NCI-H1417 treated with DMSO at 0.1 percent for 48 hours (cell line): ENCODE data around the gene CPM.

Experiments used
- DNase-seq: peaks from one replicate; lab custom pipeline; 2025; lab: John Stamatoyannopoulos, UW

Gene CPM

GRCh38 chr12:68932961-68933893 lies at the start of gene CPM:
TSS of gene CPM (minus strand) at chr12:68933171. CDS start at chr12:68932837, 334 bp downstream.
- DNase-seq = no peak

GRCh38 chr12:68981516-68981915 lies 48.5 kb upstream of the CPM start:
- DNase-seq = no peak

- DNase-seq = no peak
Measured at GRCh38 chr12:68980476-68981212, 47.7 kb upstream of the CPM start.

DNA sequence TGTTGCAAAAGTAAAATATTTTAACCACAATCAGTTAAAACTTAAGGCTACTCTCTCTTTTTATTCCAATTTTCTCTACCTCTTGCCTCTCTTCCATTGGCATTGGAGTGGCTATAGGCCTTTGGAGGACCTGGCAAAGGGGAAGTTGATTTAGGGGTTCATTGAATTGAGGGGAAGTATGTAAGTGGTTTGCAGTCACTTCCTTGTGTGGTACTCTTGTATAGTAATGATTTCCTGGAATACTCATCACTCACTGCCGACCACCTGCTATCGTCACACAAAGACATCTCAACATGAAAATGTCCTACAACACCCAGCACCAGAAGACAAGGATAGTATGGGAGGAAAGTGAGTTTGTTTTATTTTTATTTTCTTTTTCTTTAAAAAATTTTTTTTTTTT lies 45.7 kb upstream of the CPM start:
- no peak for DNase-seq

DNA sequence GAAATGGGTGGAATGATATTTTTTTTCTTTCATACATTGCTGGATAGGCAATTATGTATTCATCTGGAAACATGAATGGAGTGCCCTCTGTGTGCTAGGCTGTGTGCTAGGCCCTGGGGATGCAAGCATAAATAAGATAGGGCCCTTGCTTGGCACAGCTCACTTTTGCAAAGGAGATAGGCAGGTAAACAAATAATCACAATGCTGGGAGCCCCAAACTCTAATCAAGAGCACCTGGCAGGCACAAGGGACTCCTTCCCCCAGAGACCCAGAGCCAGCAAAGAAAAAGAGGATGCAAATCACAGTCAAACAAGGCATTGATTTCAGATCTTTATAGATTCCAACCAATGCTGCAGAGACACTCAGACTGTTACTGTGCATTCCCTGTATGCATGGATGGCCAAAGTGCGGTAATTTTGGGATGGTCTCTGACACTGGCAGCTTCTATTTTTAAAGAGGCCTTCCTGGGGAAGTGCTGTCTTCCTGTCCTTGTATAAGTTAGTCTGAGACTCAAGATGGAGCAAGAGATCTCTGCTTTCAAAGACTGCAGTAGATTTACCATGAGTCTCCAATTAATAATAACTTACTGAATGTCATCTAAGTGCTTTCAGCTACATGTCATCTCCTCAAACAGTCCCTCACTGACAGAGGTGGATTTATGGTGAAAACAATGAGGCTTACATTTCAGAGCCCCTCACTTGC lies 45.1 kb upstream of the CPM start:
- DNase-seq = no peak

DNA sequence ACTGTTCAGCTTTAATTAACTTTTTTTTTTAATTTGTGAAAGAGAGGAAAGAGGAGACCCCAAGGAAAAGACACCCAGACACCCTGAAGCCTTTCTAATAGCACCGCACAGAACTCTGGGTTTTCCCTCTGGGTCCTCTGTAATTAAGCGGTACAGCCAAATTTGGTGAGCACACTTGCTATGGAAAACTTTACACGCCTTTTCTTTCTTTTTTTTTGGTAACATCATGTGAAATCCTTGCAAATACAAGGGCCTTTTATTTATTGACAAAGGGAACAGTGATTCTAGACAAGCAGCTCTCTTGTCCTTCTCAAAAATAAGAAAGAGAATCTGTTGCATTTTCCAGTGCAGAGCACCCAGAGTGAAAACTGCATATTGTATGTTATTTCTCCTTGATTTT lies 44.4 kb upstream of the CPM start:
- no peak for DNase-seq

GRCh38 chr12:68976395-68976841 lies 43.4 kb upstream of the CPM start:
- no peak for DNase-seq

GRCh38 chr12:68975811-68976210 lies 42.8 kb upstream of the CPM start:
- DNase-seq = no peak

DNA sequence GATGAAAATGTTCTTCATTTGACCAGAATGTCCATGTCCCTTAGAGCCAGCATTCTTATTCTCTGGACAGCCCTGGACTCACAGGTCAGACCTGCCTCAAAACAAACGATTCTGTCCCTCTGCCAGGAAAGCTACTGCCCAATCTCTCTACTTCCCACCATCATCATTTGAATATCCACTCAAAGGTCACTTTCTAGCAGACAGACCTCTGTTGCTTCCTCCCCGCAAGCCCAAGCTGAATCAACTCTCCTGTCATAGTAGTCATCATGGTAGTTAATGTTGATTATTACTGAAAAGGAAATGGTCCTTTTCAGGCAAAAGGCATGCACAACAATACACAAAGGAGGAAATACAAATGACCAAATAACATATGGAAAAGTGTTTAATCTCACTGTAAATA lies 39.6 kb upstream of the CPM start:
- DNase-seq = no peak

GRCh38 chr12:68971404-68971803 lies 38.4 kb upstream of the CPM start:
- DNase-seq = no peak

DNA sequence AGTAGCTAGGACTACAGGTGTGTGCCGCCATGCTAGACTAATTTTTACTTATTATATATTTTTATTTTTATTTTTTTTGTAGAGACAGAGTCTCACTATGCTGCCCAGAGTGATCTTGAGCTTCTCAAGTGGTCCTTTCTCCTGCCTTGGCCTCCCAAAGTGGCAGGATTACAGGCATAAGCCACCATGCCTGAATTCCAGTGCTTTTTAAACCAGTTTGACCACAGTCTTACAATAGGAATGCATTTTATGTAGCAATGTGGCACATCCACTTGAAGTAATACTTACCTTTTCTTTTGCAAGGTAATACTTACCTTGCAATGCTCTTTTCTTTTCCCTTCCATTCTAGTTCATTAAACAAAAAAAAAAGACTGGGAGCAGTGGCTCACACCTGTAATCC lies 38.0 kb upstream of the CPM start:
- no peak for DNase-seq

GRCh38 chr12:68970306-68970705 lies 37.3 kb upstream of the CPM start:
- no peak for DNase-seq

DNA sequence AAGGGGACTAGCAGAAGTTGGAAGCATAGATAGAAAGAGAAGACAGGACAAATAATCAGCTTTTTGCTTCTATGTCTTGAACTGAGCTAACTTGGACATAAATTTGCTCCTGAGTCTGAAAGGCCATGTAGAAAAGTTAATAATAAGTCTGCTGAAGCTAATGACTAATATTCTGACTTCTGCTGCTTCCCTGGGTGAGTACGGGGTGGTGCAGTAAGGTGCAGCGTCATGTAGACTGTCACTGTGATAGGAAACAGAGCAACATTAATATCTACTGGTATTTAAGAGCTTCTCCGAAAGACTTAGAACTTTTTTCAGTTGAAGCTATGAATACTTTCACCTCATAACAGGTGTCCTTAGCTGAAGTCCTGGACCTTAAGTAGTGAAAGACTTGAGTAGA lies 34.1 kb upstream of the CPM start:
- DNase-seq = no peak

- no peak for DNase-seq
Measured at GRCh38 chr12:68963856-68964745, 31.1 kb upstream of the CPM start.

DNA sequence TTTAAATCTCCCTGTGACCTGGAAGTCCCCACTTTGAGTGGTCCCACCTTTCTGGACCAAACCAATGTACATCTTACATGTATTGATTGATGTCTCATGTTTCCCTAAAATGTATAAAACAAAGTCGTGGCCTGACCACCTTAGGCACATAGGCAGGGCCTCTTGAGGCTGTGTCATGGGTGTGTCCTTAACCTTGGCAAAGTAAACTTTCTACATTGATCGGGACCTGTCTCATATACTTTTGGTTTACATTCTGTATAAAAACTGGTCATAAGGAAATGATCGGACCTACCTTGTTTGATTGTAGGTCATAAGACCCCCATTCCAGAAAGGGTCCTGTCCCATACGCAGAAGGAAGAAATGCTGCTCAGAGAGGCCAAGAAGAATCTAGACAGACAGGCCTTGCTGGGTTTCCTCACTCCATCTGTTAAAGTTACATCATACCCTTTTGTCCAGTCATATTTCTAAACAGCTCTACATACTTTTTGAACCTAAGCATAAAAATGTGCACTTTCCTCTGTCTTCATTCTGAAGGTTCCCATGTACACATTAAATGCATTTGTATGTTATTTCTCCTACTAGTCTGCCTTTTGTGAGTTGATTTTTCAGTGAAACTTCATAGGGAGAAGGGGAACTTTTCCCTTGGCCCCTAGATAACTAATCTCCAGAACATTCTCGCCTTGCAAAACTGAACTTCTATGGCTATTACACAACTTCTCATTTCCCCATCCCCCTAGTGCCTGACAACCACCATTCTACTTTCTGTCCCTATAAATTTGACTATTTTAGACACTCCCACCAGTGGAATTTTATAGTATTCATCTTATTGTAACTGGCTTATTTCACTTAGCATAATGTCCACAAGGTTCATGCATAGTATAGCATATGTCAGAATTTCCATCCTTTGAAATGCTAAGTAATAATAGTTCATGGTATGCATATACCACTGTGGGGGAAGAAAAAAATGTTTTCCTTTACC lies 30.2 kb upstream of the CPM start:
- DNase-seq = no peak

DNA sequence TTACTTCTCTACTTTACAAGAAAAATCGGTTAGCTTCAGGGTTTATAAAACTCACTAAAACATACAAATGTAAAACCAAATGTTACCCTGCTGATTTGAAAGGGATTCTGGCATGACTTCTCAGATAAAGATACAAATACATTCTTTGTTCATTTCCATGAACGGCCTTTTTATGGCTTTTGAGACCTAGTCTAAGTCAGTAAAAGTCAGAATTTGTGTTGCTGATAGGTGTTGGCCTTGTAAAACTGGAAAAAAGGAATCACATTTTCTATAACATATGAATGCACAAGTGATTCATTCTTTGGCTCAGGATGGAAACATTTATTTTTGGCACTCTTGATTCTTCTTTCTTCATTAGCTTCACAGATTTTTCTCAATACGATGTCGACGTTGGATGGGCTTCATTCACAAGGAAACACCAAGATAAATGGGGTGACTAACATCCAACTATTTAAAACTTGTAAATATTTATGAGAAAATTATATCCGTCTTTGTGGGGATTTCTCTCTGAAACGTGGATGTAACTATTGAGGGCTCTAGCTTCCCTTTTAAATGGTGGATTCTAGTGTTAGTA lies 27.0 kb upstream of the CPM start:
- DNase-seq = no peak

DNA sequence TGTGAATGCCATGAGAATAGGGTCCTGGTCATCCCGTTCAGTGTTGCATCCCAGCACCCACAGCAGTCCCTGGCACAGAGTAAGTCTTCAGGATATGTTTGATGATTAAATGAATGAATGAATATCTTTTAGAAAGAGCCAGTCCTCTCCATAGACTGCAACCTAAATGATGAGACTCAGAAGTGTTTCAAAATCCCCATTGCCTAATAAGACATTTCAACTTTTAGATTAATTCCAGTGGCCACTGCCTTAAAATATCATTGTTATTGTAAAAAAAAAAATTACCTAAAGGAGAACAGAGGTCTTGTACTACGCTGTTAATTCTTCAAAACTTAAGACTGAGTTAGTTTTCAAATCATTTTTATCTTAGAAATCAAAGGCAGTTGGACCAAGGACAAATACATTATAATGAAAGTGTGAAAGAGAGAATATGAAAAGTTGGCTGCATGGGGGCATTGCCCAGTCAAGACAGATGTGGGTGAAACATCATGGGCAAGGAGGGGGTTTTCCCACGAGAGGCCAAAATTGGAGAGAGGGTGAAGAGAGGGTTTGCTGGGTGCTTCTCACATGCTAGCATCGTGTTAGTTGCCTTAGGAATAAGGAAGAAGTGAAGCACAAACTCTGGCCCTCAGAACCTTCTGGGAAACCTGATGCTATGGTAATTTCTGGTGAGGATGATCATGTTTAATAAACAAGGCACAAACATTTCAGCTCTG lies 26.3 kb upstream of the CPM start:
- no peak for DNase-seq

DNA sequence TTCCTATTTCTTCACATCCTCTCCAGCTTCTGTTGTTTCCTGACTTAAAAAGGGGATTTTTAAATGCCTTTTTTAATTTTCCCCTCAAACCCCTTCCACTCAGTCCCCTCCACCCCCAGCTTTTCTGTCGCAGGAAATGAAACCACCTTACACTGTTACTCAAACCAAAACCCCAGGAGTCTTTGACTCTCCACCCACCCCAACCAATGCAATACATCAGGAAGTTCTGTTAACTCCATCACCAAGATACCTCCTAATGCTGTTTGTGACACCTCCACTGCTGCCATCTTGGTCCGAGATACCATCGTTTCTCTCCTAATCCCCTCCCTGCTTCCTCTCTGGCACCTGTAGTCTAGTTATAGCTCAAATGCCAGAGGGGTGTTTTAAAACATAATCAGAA lies 25.4 kb upstream of the CPM start:
- no peak for DNase-seq

DNA sequence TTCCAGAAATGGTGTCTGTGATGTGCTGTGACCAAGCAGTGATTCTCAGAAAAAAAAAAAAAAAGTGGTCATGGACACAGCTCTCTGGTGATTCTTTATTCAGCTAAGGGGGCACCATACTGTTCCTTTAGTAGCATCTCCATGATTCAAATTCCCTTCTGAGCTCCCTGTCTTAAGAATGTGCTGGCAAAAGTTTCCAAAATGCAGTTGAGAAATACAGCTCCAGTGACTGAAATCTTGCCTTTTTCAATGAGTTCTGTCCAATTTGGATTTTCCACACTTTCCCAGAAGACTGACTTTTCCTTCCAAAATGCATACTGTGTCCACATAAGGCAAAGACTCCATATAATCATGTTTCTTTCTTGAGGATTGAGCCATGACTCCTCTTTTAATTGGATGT lies 24.3 kb upstream of the CPM start:
- no peak for DNase-seq
